Measurements from ENCODE around the gene PPP1R26.

Gene PPP1R26

GRCh38 chr9:135468854-135469521 lies 10.6 kb upstream of the PPP1R26 start:
- H3K9me3 ChIP-seq (ENCODE audit: insufficient read depth, low read depth, low read length), result no peaks in the 10 kb centered on the region
- H3K27me3 ChIP-seq (ENCODE audit: insufficient read depth, low read length), result no peaks in the 10 kb centered on the region
- WGBS, result 85% methylated on average over 16 of the region's 16 CpGs
- no peak overlapping the region for H3K9ac ChIP-seq (ENCODE audit: low read depth, low read length)
- peaks cover 15% of the 10 kb centered on the region for H3K4me1 ChIP-seq (ENCODE audit: insufficient read depth, low read length)
- H3K36me3 ChIP-seq (ENCODE audit: insufficient read depth, low read length), result no peaks in the 10 kb centered on the region
- H3K4me3 ChIP-seq (ENCODE audit: low read length), result no peak overlapping the region
- no peak overlapping the region for H3K27ac ChIP-seq (ENCODE audit: low read depth, low read length)

DNA sequence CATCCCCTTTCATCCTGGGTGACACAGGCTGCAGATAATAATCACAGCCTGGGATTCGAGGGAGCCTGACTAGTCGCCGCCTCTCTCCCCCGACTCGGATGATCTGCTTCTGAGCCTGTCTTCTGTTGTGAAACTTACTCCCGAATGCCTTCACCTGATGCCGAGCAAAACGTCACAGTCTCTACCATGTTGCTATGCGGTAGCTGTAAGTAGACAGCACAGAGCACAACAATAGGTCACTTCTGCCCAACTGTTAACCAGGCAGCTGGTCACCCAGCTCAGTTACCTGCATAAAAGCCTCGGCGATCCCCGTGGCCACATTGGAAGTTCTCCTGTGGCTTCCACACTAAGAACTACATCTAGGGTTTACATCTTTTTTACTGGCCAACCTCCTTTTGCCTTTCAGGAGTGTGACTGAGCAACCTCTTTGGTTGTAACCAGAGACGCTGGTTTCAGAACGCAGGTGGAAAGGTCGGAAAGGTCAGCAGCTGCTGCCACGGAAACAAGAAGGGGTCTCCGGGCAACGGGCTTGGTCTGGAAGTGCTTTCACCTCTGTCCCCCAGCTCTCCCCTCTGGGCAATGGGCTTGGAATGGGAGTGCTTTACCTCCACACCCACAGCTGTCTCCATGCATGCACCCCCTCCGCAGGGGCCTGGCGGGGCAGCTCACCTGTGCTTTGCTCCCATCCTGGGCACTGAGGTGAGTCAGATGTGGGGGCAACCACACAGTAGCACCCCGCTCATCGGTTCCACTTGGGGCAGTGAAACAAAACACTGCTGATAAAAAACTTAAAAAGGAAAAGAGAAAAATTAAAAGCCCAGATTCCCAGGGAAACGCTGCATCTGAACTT lies 7.6 kb upstream of the PPP1R26 start:
- H3K9me3 ChIP-seq (ENCODE audit: insufficient read depth, low read depth, low read length), result no peaks in the 10 kb centered on the region
- 81% methylated on average over 23 of the region's 23 CpGs for WGBS
- H3K4me1 ChIP-seq (ENCODE audit: insufficient read depth, low read length), result peaks cover 15% of the 10 kb centered on the region
- no peak overlapping the region for H3K27ac ChIP-seq (ENCODE audit: low read depth, low read length)
- no peaks in the 10 kb centered on the region for H3K36me3 ChIP-seq (ENCODE audit: insufficient read depth, low read length)
- H3K27me3 ChIP-seq (ENCODE audit: insufficient read depth, low read length), result no peaks in the 10 kb centered on the region
- no peak overlapping the region for H3K9ac ChIP-seq (ENCODE audit: low read depth, low read length)
- no peak overlapping the region for H3K4me3 ChIP-seq (ENCODE audit: low read length)

- H3K27me3 ChIP-seq (ENCODE audit: insufficient read depth, low read length), result no peaks in the 10 kb centered on the region
- 91% methylated on average over 12 of the region's 12 CpGs for WGBS
These were observed 5.5 kb upstream of the PPP1R26 start for GRCh38 chr9:135473972-135474543.

GRCh38 chr9:135474915-135475314 lies 4.7 kb upstream of the PPP1R26 start:
- WGBS, result 23% methylated on average over 11 of the region's 12 CpGs
- Histone ChIP-seq H3K4me3 (ENCODE audit: low read length) (no peak overlapping the region; the same call in 1 of the 2 replicates), H3K9ac (ENCODE audit: low read depth, low read length) (no peak overlapping the region), H3K27me3 (ENCODE audit: insufficient read depth, low read length) (no peaks in the 10 kb centered on the region), H3K27ac (ENCODE audit: low read depth, low read length) (no peak overlapping the region), H3K9me3 (ENCODE audit: insufficient read depth, low read depth, low read length) (no peaks in the 10 kb centered on the region), H3K36me3 (ENCODE audit: insufficient read depth, low read length) (no peaks in the 10 kb centered on the region), H3K4me1 (ENCODE audit: insufficient read depth, low read length) (peaks cover 17% of the 10 kb centered on the region)

More at GRCh38 chr9:135473972-135474543, 5.5 kb upstream of the PPP1R26 start:
- H3K4me3 ChIP-seq (ENCODE audit: low read length), result no peak overlapping the region
- H3K9ac ChIP-seq (ENCODE audit: low read depth, low read length), result no peak overlapping the region
- no peaks in the 10 kb centered on the region for H3K36me3 ChIP-seq (ENCODE audit: insufficient read depth, low read length)
- no peaks in the 10 kb centered on the region for H3K9me3 ChIP-seq (ENCODE audit: insufficient read depth, low read depth, low read length)
- no peak overlapping the region for H3K27ac ChIP-seq (ENCODE audit: low read depth, low read length)
- H3K4me1 ChIP-seq (ENCODE audit: insufficient read depth, low read length), result peaks cover 20% of the 10 kb centered on the region

DNA sequence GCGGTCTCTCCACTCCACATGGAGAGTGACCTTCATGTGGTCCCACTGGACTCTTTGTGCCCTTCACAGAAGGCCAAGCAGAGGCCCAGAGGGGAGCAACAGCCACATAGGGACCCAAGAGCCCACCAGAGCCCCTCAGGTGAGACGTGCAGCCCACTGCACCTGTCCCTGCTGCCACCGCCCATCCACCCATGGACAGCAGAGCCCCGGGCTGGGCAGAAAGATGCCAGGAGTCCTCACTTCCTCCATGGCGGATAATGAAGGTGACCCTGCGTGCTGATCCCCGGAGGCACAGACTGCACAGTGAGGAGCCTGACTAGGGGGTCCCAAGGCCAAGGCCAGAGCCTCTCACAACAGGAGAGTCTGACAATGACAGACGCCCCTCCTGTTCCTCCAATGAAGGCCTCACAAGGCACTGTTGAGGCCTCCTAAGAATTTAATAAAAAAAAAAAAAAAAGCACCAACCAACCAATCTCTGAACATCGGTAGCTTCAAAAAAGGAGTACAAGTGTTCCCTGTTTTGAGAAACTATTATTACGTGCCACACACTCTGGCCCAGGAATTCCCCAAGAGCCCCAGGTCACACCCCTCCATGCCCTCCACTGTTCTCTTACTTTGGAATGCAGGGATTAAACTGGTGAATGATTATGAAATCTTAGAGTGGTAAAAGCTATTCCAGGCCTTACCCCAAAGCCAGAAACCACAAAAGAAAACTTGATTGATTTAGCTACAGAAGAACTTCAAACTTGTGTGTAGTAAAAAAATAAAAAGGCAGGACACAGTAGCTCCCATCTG lies 2.8 kb upstream of the PPP1R26 start:
- no peaks in the 10 kb centered on the region for H3K27me3 ChIP-seq (ENCODE audit: insufficient read depth, low read length)
- no peak overlapping the region for H3K27ac ChIP-seq (ENCODE audit: low read depth, low read length)
- no peak overlapping the region for H3K4me3 ChIP-seq (ENCODE audit: low read length)
- WGBS, result 88% methylated on average over 10 of the region's 10 CpGs
- no peaks in the 10 kb centered on the region for H3K9me3 ChIP-seq (ENCODE audit: insufficient read depth, low read depth, low read length)
- no peaks in the 10 kb centered on the region for H3K36me3 ChIP-seq (ENCODE audit: insufficient read depth, low read length)
- no peak overlapping the region for H3K9ac ChIP-seq (ENCODE audit: low read depth, low read length)
- peaks cover 15% of the 10 kb centered on the region for H3K4me1 ChIP-seq (ENCODE audit: insufficient read depth, low read length)

GRCh38 chr9:135478191-135478590 lies 1.4 kb upstream of the PPP1R26 start:
- Histone ChIP-seq H3K4me3 (ENCODE audit: low read length) (peak overlapping the region; percentile 61; the same call in 1 of the 2 replicates), H3K27ac (ENCODE audit: low read depth, low read length) (peak overlapping the region; percentile 41; the same call in 1 of the 2 replicates), H3K9me3 (ENCODE audit: insufficient read depth, low read depth, low read length) (no peaks in the 10 kb centered on the region), H3K27me3 (ENCODE audit: insufficient read depth, low read length) (no peaks in the 10 kb centered on the region), H3K4me1 (ENCODE audit: insufficient read depth, low read length) (0 out of 2 replicates have a peak, but pooled peaks cover 5% of the 10 kb centered on the region), H3K36me3 (ENCODE audit: insufficient read depth, low read length) (peaks cover 7% of the 10 kb centered on the region), H3K9ac (ENCODE audit: low read depth, low read length) (no peak overlapping the region)
- WGBS, result 89% methylated on average over 10 of the region's 10 CpGs

DNA sequence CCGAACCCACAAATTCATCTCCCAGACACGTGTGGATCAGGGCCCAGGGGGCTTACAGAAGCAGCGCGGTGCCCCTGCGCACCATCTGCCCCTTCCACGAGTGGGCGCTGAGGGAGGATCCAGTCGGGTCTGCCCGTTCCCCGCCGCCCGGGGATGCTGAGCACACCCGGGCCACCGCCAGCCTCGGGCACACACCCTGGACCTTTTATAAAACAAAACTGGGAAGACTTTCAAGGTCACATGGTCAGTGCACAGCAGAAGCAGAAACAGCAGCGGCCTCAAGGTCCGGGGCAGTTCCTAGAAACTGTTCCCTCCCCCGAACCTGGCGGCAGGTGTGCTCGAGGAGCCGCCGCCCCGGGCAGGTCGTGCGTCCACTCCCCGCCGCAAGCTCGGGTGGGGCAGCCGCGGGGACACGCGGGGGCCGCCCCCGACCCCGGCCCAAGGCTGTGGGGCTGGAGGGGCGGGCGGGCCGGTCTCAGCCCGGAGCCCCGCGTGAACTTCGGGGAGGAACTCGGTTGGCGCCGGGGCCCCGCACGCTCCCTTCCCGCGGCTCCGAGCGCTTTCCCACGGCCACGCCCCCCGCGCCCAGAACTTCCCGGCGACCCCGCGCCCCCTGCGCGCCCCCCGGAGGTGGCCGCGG lies 633 bp upstream of the PPP1R26 start:
- Histone ChIP-seq H3K36me3 (ENCODE audit: insufficient read depth, low read length) (peaks cover 14% of the 10 kb centered on the region), H3K9ac (ENCODE audit: low read depth, low read length) (peak overlapping the region; percentile 57; the same call in 1 of the 2 replicates), H3K4me3 (ENCODE audit: low read length) (peak overlapping the region; percentile 61), H3K9me3 (ENCODE audit: insufficient read depth, low read depth, low read length) (no peaks in the 10 kb centered on the region), H3K4me1 (ENCODE audit: insufficient read depth, low read length) (0 out of 2 replicates have a peak, but pooled peaks cover 5% of the 10 kb centered on the region), H3K27me3 (ENCODE audit: insufficient read depth, low read length) (no peaks in the 10 kb centered on the region), H3K27ac (ENCODE audit: low read depth, low read length) (no peak overlapping the region; the same call in 1 of the 2 replicates)
- WGBS, result 7% methylated on average over 64 of the region's 64 CpGs

GRCh38 chr9:135480071-135480939 lies 723 bp downstream of the PPP1R26 start:
- H3K36me3 ChIP-seq (ENCODE audit: insufficient read depth, low read length), result peaks cover 28% of the 10 kb centered on the region
- H3K9me3 ChIP-seq (ENCODE audit: insufficient read depth, low read depth, low read length), result no peaks in the 10 kb centered on the region
- H3K27me3 ChIP-seq (ENCODE audit: insufficient read depth, low read length), result no peaks in the 10 kb centered on the region
- under 1% methylated on average over 76 of the region's 76 CpGs for WGBS
- peak overlapping the region; percentile 54 for H3K9ac ChIP-seq (ENCODE audit: low read depth, low read length)
- peak overlapping the region; percentile 63 for H3K27ac ChIP-seq (ENCODE audit: low read depth, low read length)
- peak overlapping the region; percentile 69 for H3K4me3 ChIP-seq (ENCODE audit: low read length)
- 0 out of 2 replicates have a peak, but pooled peaks cover 5% of the 10 kb centered on the region for H3K4me1 ChIP-seq (ENCODE audit: insufficient read depth, low read length)

DNA sequence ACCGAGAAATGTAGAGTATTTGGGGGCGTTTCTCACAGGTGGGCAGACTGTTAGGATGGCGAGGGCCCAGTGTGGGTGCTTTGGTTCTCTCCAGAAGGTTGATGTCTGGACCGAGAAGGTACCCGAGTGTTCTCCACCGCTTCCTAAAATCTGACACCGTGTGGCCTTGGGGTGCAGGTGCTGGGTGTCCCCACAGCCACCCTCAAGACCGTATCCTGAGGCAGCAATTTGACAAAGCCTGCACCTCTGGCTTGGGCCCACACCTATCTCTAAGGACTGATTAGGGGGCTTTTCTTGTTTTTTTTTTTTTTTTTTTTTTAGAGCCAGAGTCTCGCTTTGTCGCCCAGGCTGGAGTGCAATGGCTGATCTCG lies 1.3 kb downstream of the PPP1R26 start:
- Histone ChIP-seq H3K36me3 (ENCODE audit: insufficient read depth, low read length) (peaks cover 34% of the 10 kb centered on the region), H3K4me3 (ENCODE audit: low read length) (peak overlapping the region; percentile 69), H3K27ac (ENCODE audit: low read depth, low read length) (no peak overlapping the region), H3K9ac (ENCODE audit: low read depth, low read length) (peak overlapping the region; percentile 54; the same call in 1 of the 2 replicates), H3K27me3 (ENCODE audit: insufficient read depth, low read length) (no peaks in the 10 kb centered on the region), H3K9me3 (ENCODE audit: insufficient read depth, low read depth, low read length) (no peaks in the 10 kb centered on the region), H3K4me1 (ENCODE audit: insufficient read depth, low read length) (0 out of 2 replicates have a peak, but pooled peaks cover 5% of the 10 kb centered on the region)
- 38% methylated on average over 11 of the region's 11 CpGs for WGBS

Data from HUES64 (cell line).